Mesenchymal stem cell (in vitro differentiated cells and primary cell): ENCODE measurements around the gene RBPJL. TPM values are rescaled to one million over a fixed set of nuclear protein-coding genes. Genes with fewer than 3 reads are reported as not detected.

Experiments used
- DNase-seq: peaks from one replicate; pipeline ENCODE4 v3.0.0-alpha.2; 2013
- H2AFZ ChIP-seq: one replicate; pipeline ENCODE4 v1.6.1; 2013; ENCODE audit warnings: low read depth, mild to moderate bottlenecking, control low read depth, inconsistent platforms, low read length, moderate library complexity
- H2AK5ac ChIP-seq: 2 replicates; pipeline ENCODE4 v1.6.1; 2013; ENCODE audit warnings: low read length, moderate library complexity, mild to moderate bottlenecking, inconsistent platforms; ENCODE audit not compliant: severe bottlenecking
- H2BK120ac ChIP-seq: one replicate; pipeline ENCODE4 v1.6.1; 2013; ENCODE audit warnings: low read depth, mild to moderate bottlenecking, inconsistent platforms, low read length, moderate library complexity
- H2BK12ac ChIP-seq, 2 experiments: one replicate each; pipeline ENCODE4 v1.6.1; 2013; ENCODE audit warnings: inconsistent platforms in 2 of 2, low read length in 2 of 2, mild to moderate bottlenecking in 2 of 2, moderate library complexity in 2 of 2, control low read depth in 1 of 2
- H2BK15ac ChIP-seq: one replicate; pipeline ENCODE4 v1.6.1; 2013; ENCODE audit warnings: mild to moderate bottlenecking, low read depth, inconsistent platforms; ENCODE audit not compliant: poor library complexity, severe bottlenecking
- H2BK5ac ChIP-seq: 2 replicates; pipeline ENCODE4 v1.6.1; 2013; ENCODE audit warnings: low read depth, mild to moderate bottlenecking, low read length, control low read depth, inconsistent platforms; ENCODE audit not compliant: poor library complexity, severe bottlenecking
- H3K14ac ChIP-seq, 2 experiments: one replicate each; pipeline ENCODE4 v1.6.1; 2013; ENCODE audit warnings: inconsistent platforms in 2 of 2, low read length in 2 of 2, control low read depth in 1 of 2, mild to moderate bottlenecking in 1 of 2, moderate library complexity in 1 of 2
- H3K18ac ChIP-seq, 2 experiments: one replicate each; pipeline ENCODE4 v1.6.1; 2013; ENCODE audit warnings: inconsistent platforms in 2 of 2, low read length in 2 of 2, control low read depth in 1 of 2, low read depth in 1 of 2, mild to moderate bottlenecking in 1 of 2
- H3K23ac ChIP-seq, 2 experiments: one replicate each; pipeline ENCODE4 v1.6.1; 2013; ENCODE audit warnings: inconsistent platforms in 2 of 2, low read length in 2 of 2, mild to moderate bottlenecking in 2 of 2, moderate library complexity in 2 of 2, control low read depth in 1 of 2
- H3K27ac ChIP-seq: 2 replicates; pipeline ENCODE4 v1.5.1; 2013; ENCODE audit warnings: mild to moderate bottlenecking, moderate library complexity, low read length, control low read depth, inconsistent platforms; ENCODE audit not compliant: poor library complexity, severe bottlenecking
- H3K27me3 ChIP-seq, 2 experiments: 2 replicates each; pipeline versions ENCODE4 v1.6.1 to v1.7.0; 2013; ENCODE audit warnings: low read length in 2 of 2, mild to moderate bottlenecking in 2 of 2, moderate library complexity in 2 of 2, control low read depth in 1 of 2, inconsistent platforms in 1 of 2; ENCODE audit not compliant: control insufficient read depth in 1 of 2, insufficient read depth in 1 of 2
- H3K36me3 ChIP-seq, 2 experiments: 2 replicates each; pipeline versions ENCODE4 v1.6.1 to v1.7.0; 2013; ENCODE audit warnings: low read length in 2 of 2, control low read depth in 1 of 2, inconsistent platforms in 1 of 2, low read depth in 1 of 2, mild to moderate bottlenecking in 1 of 2; ENCODE audit not compliant: insufficient read depth in 2 of 2, control insufficient read depth in 1 of 2
- H3K4ac ChIP-seq, 2 experiments: one replicate each; pipeline ENCODE4 v1.6.1; 2013; ENCODE audit warnings: inconsistent platforms in 2 of 2, low read length in 2 of 2, mild to moderate bottlenecking in 2 of 2, moderate library complexity in 2 of 2, control low read depth in 1 of 2, low read depth in 1 of 2
- H3K4me1 ChIP-seq: 2 replicates; pipeline ENCODE4 v1.6.1; 2013; ENCODE audit warnings: low read depth, low read length, control low read depth; ENCODE audit not compliant: control insufficient read depth, insufficient read depth
- H3K4me2 ChIP-seq: 2 replicates; pipeline ENCODE4 v1.6.1; 2013; ENCODE audit warnings: low read length, mild to moderate bottlenecking, inconsistent platforms; ENCODE audit not compliant: poor library complexity, severe bottlenecking
- H3K4me3 ChIP-seq, 2 experiments: 2 replicates each; pipeline versions ENCODE4 v1.5.1 to v1.7.0; 2013; ENCODE audit warnings: low read length in 2 of 2, mild to moderate bottlenecking in 2 of 2, control low read depth in 1 of 2, low read depth in 1 of 2; ENCODE audit not compliant: insufficient read depth in 1 of 2
- H3K79me1 ChIP-seq: replicated peaks from 2 replicates; pipeline ENCODE4 v1.6.1; 2013; ENCODE audit warnings: mild to moderate bottlenecking, control low read depth, low read length, inconsistent platforms; ENCODE audit not compliant: poor library complexity, severe bottlenecking
- H3K9ac ChIP-seq: 2 replicates; pipeline ENCODE4 v1.7.0; 2013; ENCODE audit warnings: mild to moderate bottlenecking, low read length, moderate library complexity
- H3K9me3 ChIP-seq: 2 replicates; pipeline ENCODE4 v1.7.0; 2013; ENCODE audit warnings: mild to moderate bottlenecking, low read length; ENCODE audit not compliant: control insufficient read depth
- H4K8ac ChIP-seq: one replicate; pipeline ENCODE4 v1.6.1; 2013; ENCODE audit warnings: inconsistent platforms, mild to moderate bottlenecking, low read length, moderate library complexity
- H4K91ac ChIP-seq: one replicate; pipeline ENCODE4 v1.6.1; 2013; ENCODE audit warnings: mild to moderate bottlenecking, low read length, inconsistent platforms
- WGBS: methylation state at CpG from one replicate; pipeline ENCODE4 v1.1.7; 2013; ENCODE audit warnings: mixed read lengths; 5-methylcytosine and 5-hydroxymethylcytosine counted together
- polyA plus RNA-seq, 2 experiments: library from polyadenylated mRNA; stranded (reverse); fragments of 200-250 nt; gene quantifications; one replicate each; pipeline ENCODE4 v1.2.3, GENCODE V29; 2013

The RBPJL gene, protein sequence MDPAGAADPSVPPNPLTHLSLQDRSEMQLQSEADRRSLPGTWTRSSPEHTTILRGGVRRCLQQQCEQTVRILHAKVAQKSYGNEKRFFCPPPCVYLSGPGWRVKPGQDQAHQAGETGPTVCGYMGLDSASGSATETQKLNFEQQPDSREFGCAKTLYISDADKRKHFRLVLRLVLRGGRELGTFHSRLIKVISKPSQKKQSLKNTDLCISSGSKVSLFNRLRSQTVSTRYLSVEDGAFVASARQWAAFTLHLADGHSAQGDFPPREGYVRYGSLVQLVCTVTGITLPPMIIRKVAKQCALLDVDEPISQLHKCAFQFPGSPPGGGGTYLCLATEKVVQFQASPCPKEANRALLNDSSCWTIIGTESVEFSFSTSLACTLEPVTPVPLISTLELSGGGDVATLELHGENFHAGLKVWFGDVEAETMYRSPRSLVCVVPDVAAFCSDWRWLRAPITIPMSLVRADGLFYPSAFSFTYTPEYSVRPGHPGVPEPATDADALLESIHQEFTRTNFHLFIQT
- not detected for polyA plus RNA-seq (2013, experiment 1 of 2)
- not detected for polyA plus RNA-seq (2013, experiment 2 of 2)

DNA sequence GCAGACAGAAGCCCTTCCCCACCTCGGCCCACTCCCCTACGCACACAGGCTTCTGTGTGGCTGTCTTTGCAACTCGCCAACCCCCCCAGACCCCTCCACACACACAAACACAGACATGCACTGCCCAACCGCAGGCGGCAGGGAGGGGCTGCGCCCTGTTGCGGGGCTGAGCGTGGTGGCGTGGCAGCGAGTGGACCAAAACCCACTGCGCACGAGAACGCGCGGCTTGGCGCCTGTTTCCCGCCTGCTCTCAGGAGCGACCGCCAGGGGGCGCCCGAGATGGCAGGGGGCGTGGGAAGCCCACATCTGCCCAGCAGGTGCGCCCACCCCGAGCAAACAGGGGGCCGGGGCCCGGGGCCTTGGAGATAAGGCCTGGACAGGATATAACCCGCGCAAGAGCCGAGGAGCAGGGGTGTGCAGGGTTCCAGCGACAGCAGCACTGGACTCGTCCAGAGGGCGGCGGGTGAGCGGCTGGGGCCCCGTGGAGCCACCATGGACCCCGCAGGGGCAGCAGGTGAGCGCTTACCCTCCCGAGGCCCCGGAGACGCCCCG is at the start of gene RBPJL:
Gene RBPJL (plus strand): TSS at position 410 of the 552 bp plus-strand sequence. CDS start 83 bp downstream, at position 493.
- no peak within 1 kb of the TSS for H3K27ac ChIP-seq
- H4K91ac ChIP-seq = no peak within 1 kb of the TSS
- no peak within 1 kb of the TSS for H3K9ac ChIP-seq
- no peak within 1 kb of the TSS for H2BK5ac ChIP-seq
- peaks cover 0 to 5% of the 10 kb centered on the region in 2 experiments for H3K36me3 ChIP-seq
- H2AK5ac ChIP-seq = no peak within 1 kb of the TSS
- peaks cover 4% of the 10 kb centered on the region for H3K4me1 ChIP-seq
- no peak within 1 kb of the TSS for H3K14ac ChIP-seq
- H3K4ac ChIP-seq = no peak within 1 kb of the TSS
- no peak within 1 kb of the TSS for H3K4me3 ChIP-seq
- no peak within 1 kb of the TSS for H2BK12ac ChIP-seq
- no peak within 1 kb of the TSS for H4K8ac ChIP-seq
- H2BK120ac ChIP-seq = no peak within 1 kb of the TSS
- H3K79me1 ChIP-seq = no peaks in the 10 kb centered on the region
- no peak within 1 kb of the TSS for H2BK15ac ChIP-seq
- peaks cover 0 to 60% of the 10 kb centered on the region in 2 experiments for H3K27me3 ChIP-seq
- no peak within 1 kb of the TSS for H3K4me2 ChIP-seq
- no peak within 1 kb of the TSS for H3K23ac ChIP-seq
- no peak within 1 kb of the TSS for H3K18ac ChIP-seq
- H2AFZ ChIP-seq = peak within 1 kb of the TSS; percentile 36
- DNase-seq = peak; percentile 17
- no peaks in the 10 kb centered on the region for H3K9me3 ChIP-seq
- WGBS = 28% methylated on average over 41 of the region's 41 CpGs

DNA sequence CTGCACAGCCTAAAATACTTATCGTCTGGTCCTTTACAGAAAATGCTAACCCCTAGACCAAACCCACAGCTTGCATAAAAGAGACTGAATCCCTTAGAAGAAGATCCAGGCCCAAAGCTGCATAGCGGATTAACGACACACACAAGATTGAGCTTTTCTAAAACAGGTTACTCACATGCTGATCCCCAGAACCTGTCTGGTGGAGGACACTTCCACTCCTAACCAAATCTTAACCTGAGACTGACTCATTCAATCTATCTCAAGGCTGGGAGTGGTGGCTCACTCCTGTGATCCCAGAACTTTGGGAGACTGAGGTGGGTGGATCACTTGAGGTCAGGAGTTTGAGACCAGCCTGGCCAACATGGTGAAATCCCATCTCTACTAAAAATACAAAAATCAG is 49.5 kb upstream of the RBPJL start:
- Histone ChIP-seq H3K4me2 (no peak overlapping the region), H3K79me1 (no peaks in the 10 kb centered on the region), H3K9me3 (no peaks in the 10 kb centered on the region), H2BK5ac (no peak overlapping the region), H2AK5ac (no peak overlapping the region), H2BK12ac (no peak overlapping the region), H3K27ac (no peak overlapping the region), H2BK120ac (no peak overlapping the region), H3K23ac (no peak overlapping the region), H3K18ac (no peak overlapping the region), H3K9ac (no peak overlapping the region), H2AFZ (no peak overlapping the region), H3K27me3 (peaks cover 16 to 63% of the 10 kb centered on the region in 2 experiments), H3K4me3 (no peak overlapping the region), H3K4ac (no peak overlapping the region), H2BK15ac (no peak overlapping the region), H3K36me3 (no peaks in the 10 kb centered on the region), H4K91ac (no peak overlapping the region), H3K14ac (no peak overlapping the region), H3K4me1 (no peaks in the 10 kb centered on the region), H4K8ac (no peak overlapping the region)
- DNase-seq = no peak
- 73% methylated on average over 3 of the region's 3 CpGs for WGBS

DNA sequence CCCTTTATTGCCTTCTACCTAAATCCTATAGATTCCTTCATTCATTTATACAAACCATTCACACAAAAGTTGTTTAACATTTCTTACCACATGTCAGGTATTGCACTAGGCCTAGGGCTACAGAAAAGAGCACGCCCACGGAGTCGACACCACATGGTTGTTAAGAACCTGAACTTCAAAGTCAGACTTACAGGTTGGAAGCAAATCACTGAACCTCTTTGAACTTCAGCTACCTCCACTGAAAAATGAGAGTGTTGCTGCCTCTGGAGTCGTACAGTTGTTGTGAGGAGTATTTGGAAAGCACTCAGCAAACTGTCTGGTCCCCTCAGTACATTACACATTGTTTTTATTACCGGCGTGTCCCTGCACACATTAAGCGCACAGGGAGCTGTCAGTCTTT is 48.9 kb upstream of the RBPJL start:
- peaks cover 17 to 63% of the 10 kb centered on the region in 2 experiments for H3K27me3 ChIP-seq
- H2BK12ac ChIP-seq = no peak overlapping the region
- no peaks in the 10 kb centered on the region for H3K4me1 ChIP-seq
- no peak overlapping the region for H2AK5ac ChIP-seq
- H3K23ac ChIP-seq = no peak overlapping the region
- H4K8ac ChIP-seq = no peak overlapping the region
- no peak overlapping the region for H3K18ac ChIP-seq
- H2BK120ac ChIP-seq = no peak overlapping the region
- no peak overlapping the region for H3K14ac ChIP-seq
- no peak overlapping the region for H3K9ac ChIP-seq
- no peak overlapping the region for H3K4ac ChIP-seq
- no peak for DNase-seq
- H2BK15ac ChIP-seq = no peak overlapping the region
- no peak overlapping the region for H2BK5ac ChIP-seq
- H4K91ac ChIP-seq = no peak overlapping the region
- no peak overlapping the region for H3K4me3 ChIP-seq
- no peak overlapping the region for H3K27ac ChIP-seq
- no peaks in the 10 kb centered on the region for H3K9me3 ChIP-seq
- 92% methylated on average over 7 of the region's 7 CpGs for WGBS
- H3K4me2 ChIP-seq = no peak overlapping the region
- no peaks in the 10 kb centered on the region for H3K79me1 ChIP-seq
- no peak overlapping the region for H2AFZ ChIP-seq
- H3K36me3 ChIP-seq = no peaks in the 10 kb centered on the region

DNA sequence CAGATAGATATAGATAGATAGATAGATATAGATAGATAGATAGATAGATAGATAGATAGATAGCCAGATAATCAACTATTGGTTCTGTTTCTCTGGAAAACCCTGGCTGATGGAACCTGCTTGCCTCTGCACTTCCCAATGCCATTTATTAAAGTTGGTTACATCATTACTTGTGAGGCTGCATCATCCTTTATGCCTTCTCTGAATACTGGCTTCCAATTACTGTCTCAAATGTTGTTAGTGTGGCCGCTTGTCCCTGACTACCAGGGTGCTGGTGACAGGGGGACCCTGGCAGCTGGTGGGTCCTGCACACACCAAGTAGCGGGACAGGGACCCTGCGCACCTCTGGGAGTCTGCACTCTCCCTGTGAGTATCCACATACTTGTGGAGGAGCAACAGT is 48.4 kb upstream of the RBPJL start:
- Histone ChIP-seq H3K9ac (no peak overlapping the region), H3K27ac (no peak overlapping the region), H2BK5ac (no peak overlapping the region), H3K9me3 (no peaks in the 10 kb centered on the region), H3K27me3 (peaks cover 17 to 63% of the 10 kb centered on the region in 2 experiments), H2BK120ac (no peak overlapping the region), H2BK12ac (no peak overlapping the region), H2BK15ac (no peak overlapping the region), H2AFZ (no peak overlapping the region), H3K4me1 (no peaks in the 10 kb centered on the region), H3K4me3 (no peak overlapping the region), H3K18ac (no peak overlapping the region), H4K8ac (no peak overlapping the region), H3K36me3 (no peaks in the 10 kb centered on the region), H2AK5ac (no peak overlapping the region), H3K23ac (no peak overlapping the region), H3K14ac (no peak overlapping the region), H3K4ac (no peak overlapping the region), H4K91ac (no peak overlapping the region), H3K79me1 (no peaks in the 10 kb centered on the region), H3K4me2 (no peak overlapping the region)
- 83% methylated on average over 2 of the region's 3 CpGs for whole genome bisulfite sequencing
- DNase-seq = no peak
